Activated CD4-positive, alpha-beta T cell treated with anti-CD3 and anti-CD28 coated beads, Interleukin-2, amount 50 U/mL, for 1 hour (primary cell): ENCODE results near the gene TBX21.

Experiments used
- DNase-seq: peaks from one replicate; pipeline ENCODE4 v3.0.0-alpha.2; 2020

Gene TBX21

DNA sequence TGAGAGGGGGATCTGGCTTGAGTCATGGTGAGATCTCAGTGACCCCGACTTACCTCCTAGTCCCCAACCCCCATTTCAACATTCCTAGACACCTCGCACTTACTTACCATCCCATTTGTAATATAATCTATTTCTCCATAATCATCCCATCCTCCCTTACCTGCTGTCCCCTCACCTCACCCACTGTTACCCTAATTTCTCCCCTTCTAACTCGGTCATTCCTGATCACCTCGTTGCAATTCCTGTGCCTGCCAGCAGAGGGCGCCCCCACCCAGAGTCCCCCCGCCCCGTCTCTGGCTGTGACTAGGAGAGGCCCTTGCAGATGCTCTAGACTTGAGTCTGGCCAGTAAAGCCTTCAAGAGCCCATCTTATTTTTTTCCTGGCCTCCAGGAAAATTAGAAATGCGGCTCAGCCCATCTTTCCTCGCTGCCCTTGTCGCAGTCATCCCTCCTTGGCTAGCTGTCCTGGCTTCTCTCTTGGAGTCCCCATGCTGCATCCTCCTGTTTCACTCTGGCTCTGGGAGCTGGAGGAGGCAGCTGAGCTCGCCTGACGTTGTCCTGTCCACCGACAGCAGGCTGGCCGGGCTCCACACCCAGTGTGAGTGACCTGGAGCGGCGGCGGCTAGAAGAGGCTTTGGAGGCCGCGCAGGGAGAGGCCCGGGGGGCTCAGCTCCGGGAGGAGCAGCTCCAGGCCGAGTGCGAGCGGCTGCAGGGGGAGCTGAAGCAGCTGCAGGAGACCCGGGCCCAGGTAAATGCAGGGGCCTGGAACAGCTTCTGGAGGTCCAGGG is 34.1 kb upstream of the TBX21 start:
- DNase-seq = peak; percentile 82

DNA sequence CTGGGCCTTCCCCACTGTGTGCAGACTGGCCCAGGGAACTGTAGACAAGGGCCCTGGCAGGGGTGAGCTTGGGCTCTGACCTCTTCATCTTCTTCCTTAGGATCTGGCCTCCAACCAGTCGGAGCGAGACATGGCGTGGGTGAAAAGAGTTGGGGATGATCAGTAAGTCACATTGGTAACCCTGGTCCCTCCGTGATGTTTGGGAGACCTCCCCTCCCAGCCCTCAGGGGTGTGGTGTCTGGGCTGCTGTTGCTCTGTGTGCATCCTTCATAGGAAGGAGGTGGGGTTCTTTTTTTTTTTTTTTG is 33.5 kb upstream of the TBX21 start:
- no peak for DNase-seq

DNA sequence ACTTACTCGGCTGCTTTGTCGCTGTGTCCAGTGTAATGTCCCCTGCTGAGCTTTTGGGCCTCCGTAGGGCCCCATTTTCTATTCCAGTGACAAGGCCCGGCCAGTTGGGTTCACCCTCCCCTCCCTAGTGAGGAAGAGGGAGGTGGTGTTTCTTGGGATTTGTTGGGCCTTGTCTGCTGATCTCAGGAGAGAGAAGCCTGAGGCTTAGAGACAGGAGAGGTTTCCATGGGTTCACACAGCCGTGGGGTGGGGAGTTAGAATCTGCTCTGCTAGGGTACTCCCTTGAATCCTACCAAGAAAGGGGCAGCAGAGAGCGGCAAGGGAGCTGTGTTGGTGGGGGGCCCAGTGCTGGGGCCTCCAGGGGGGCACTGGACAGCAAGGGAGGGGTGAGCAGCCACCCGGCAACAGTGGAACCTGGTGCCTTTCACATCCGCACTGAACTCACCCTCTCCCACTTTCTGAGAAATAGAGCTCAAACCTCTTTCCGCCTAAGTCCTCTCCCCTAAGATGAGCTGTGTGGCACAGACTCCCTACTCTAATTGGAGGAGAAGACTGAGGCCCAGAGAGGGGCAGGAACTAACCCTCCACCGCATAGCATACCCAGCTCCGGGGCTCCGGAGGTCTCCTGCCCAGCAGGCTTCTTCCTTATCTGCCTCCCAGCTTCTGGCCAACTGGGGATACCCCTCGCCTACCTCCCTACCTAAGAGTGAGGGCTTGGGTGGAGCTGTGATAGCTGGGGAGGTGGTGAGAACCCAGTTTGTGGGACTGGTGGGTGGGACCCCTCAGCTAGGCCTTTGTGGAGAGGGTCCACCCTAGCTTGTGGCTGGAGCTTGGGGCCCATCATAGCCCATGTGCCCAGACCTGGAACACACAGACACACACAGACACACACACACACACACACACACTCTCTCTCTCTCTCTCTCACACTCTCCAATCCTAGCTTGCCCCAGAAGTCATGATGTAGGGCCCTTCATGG is 32.3 kb upstream of the TBX21 start:
- DNase-seq = no peak

DNA sequence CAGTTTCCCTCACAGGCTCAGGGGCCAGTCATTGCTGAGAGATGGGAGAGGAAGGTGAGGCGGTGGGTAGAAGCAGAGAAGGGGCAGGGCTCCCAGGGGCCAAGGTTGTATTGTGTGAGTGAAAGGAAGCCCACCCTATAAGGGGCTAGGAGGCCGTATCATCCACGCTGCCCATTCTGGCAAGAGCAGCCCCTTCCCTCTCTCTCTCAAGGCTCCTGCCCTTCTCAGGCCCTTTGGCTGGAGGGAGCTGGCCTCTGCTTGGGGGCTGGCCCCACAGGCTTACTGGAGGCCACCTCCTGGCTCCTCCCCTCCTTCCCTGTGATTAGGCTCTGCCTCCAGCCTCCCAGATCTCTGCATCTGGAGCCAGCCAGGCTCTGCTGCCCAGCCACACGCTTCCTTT is 31.4 kb upstream of the TBX21 start:
- no peak for DNase-seq

DNA sequence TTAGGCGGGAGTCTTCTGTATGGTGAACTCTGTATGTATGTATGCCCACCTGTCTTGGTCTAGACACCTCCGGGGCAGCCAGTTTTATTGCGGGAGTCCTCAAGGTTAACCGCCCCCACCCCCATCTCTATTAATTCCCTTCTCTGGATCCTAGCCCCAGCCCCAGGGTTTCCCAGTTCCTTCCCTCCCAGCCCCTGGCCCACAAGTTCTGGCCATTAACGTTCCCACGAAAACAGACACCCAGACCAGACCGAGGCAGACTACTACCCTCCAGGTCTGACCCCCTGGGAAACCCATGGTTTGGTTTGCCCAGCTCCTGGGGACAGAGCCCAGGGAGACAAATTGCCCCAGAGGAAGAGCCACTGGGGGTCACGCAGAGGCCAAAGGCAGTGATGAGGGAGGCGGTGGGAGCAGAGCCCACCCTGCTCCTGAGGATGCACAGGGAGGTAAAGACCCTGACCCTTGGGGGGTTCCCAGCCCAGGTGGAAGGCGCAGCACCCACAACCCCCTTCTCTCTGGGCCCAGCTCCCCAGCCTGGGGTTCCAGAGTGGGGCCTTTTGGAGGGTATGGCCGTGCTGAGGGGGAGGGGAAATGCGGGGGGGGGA is 30.5 kb upstream of the TBX21 start:
- no peak for DNase-seq

DNA sequence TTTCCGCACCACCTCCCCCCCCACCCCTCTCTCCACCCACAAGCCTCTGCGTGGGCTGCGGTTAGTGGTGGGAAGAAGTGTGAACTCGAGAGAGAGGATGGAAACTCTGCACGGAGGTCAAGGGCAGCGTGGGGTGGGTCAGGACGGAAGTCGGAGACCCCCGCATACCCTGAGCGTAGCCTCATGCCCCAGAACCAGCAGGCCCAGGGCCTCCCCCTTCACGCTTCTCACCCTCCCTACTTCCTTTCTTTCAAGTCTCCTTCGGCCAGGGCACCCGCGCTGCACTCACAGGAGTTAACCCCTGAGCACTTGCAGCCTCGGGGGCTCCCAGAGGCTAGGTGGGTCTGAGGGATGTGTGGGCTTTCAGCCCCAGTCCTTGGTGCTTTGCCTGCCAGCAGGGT is 29.8 kb upstream of the TBX21 start:
- peak; percentile 23 for DNase-seq

DNA sequence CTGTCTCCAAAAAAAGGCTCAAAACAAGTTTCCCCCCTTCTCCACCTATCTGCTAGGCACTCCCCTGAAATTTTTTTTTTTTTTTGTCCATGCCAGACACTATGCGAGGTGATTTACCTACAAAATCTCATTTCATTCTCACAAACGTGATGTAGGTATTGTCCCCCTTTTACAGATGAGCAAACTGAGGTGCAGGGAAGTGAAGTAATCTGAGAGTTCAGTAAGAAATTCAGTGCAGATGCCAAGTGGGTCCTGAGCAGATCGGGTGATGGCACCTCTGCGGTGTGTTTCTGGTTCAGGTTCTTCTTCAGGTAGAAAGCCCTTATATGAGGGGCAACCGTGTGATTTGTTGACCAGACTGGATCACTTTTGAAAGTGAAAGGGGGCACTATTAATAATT is 29.4 kb upstream of the TBX21 start:
- DNase-seq = no peak

DNA sequence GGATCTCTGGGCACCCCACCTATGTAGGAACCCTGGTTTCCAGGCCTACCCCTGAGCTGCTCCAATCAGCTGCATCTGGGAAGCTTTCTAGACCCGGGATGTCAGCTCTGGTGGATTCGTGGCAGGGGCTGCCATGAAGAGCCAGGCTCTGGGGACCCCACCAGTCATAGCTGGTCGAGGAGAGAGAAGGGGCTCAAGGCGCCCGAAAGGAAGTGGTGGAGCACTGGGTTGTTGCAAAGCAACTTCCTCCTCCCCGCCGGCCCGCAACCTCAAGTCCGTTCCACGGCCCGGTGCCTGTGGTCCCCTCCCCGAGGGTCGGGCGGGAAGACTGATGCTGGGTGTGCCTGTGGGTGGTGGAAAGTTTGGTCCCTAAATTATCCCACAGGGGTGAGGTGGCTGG is 28.9 kb upstream of the TBX21 start:
- DNase-seq = no peak

DNA sequence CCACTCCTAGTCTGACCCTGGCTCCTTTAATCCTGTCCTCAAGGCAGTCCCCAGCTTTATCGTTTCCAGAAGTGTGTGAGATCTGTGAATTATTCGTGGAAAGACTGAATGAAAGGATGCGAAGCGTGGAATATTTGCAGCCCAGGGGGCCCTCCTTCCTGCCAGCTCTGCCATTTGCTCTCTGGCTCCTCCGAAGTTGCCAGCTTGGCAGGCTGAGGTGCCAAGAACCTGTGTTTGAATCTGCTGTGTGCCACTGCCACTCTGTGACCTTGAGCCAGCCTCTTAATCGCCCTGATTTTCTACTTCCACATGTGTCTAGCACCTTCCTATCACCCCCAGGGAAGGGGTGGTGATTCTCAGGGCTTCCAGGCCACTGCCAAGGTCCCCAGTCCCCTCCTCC is 28.3 kb upstream of the TBX21 start:
- no peak for DNase-seq

DNA sequence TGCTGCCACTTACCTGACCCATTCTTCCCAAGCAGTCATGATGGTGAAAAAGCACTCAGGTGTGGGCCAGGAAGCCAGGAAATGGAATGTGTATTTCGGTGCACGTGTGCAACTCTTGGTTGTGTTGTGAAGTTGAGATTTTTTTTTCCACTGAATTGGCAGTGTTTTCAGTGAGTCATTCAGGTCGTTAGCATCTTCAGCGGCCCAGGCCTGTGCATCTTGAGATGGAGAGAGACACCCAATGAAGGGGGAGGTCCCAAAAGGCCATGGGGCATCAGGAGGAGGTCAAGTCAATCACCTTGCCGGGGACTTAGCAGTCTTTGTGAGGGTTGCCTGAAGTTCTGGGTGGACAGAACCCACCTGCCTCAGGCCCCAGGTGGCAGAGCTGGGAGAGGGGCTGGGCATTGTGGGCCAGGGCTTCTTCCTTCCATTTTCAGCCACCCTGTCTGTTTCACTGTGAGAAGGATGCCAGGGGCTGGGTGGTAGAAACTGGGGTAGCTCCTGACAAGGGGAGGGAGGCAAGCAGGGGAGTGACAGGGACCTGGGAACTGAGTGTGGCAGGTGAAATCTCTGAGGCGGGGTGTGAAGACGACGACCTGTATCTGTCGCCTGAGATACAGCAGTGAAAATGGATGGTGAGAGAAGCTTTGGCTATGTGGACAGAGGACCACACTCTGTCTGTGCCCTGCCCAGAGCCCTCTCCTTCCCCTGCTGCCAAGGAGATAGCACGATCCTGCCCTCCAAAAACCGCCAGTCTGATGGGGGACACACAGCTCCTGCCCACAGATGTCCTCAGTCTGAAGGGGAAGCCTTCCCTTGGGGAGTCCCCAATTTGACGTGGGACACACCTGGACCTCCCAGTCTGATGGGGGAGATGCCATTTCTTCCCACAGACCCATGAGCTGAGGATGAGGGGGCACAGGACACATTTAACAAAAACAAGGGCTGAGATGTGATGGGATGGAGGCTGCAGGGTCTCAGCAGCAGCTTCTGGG is 27.2 kb upstream of the TBX21 start:
- DNase-seq = peak; percentile 37

DNA sequence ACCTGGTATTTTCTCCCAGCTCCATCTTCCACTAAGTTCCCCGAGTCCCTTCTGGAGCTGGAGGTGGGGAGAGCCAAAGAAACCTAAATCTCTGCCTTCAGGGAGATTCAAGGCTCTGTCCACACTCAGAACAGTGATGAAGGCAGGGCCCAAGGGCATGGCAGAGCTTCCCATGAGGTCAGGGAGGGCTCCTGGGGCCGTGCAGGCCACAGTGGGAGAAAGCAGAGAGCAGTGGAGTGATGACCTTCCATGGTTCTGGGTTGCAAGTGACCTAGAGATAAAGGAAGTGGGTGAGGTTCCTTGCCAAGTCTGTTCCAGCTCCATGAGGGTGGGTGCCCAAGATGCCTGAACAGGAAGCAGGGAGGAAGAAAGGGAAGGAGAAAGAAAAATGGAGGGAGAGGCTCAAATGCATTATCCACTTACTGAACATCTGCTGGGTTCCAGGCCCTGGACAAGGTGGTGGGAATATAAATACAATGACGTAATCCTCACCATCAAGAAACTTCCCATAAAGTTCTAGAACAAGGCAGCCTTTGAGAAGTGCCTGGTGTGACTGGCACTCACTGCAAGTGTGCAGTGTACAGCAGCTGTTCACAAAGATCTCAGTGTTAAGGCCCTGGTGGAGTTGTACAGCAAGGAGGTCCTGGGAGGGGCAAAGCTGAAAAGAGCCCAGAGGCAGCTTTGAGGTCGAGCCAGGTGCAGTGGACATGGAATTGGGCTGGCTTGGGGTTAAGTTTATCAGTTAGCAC is 25.8 kb upstream of the TBX21 start:
- DNase-seq = no peak

DNA sequence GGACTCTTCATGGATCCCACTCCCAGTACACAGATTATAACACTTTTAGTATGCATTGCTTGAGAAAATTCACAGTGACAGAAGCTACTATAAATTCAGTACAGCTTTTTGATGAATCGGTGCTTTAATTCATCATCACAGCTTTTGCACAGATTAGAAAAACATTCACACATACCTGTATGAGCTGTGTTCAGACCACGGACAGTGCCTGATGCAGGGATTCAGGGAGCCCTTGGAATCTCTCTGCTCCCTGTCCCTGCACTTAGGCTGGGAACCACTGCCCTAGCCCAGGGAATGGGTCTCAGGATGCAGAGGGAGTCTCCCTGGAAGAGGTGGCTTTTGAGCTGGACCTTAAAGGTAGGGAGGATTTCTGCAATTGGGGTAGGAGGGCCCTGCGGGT is 25.2 kb upstream of the TBX21 start:
- no peak for DNase-seq

DNA sequence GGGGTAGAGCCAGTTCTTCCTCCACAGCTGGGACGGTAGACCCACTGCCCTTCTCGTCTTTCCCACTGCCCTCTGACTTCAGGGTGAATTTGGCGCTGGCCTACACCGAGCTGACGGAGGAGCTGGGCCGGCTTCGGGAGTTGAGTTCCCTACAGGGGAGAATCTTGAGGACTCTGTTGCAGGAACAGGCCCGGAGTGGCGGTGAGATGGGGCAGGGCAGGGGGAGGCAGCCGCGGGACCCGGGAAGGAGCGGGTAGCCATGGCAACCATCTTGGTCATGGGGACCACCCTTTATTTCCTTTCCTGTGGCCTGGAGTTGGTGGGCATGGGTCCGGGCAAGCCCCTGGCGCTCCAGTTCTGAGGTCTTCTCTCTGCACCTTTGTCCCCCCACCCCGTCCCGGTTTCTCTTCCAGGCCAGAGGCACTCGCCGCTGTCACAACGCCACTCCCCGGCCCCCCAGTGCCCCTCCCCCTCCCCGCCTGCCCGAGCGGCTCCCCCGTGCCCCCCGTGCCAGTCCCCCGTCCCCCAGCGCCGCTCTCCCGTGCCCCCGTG is 24.6 kb upstream of the TBX21 start:
- DNase-seq = no peak

DNA sequence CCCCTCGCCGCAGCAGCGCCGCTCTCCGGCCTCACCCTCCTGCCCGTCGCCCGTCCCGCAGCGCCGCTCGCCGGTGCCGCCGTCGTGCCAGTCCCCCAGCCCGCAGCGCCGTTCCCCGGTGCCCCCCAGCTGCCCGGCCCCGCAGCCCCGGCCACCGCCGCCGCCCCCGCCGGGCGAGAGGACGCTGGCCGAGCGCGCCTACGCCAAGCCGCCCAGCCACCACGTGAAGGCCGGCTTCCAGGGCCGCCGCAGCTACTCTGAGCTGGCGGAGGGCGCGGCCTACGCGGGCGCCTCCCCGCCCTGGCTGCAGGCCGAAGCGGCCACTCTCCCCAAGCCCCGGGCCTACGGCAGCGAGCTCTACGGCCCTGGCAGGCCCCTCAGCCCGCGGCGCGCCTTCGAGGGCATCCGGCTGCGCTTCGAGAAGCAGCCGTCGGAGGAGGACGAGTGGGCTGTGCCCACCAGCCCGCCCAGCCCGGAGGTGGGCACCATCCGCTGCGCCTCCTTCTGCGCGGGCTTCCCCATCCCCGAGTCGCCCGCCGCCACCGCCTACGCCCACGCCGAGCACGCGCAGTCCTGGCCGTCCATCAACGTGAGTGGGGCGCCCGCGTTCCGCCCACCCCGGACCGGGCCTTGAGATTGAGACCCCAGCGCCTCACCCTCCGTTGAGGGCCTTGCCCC is 24.0 kb upstream of the TBX21 start:
- no peak for DNase-seq

DNA sequence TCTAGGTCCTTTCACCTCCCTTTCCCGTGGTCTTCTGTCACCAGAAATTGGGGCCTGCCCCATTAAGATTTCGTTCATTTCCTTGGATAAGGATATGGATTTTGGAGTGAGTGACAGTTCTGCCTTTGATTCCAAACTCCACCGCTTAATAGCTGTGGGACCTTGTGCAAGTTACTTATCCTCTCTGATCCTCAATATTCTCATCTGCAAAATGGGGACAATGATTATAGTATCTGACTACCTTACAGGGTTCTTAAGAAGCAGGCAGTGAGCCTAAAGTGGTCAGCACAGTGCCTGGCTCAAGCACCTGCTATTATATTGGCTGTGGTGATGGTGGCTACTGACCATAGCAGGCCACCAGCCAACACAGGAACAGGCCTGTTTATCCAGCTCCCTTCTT is 23.4 kb upstream of the TBX21 start:
- no peak for DNase-seq

DNA sequence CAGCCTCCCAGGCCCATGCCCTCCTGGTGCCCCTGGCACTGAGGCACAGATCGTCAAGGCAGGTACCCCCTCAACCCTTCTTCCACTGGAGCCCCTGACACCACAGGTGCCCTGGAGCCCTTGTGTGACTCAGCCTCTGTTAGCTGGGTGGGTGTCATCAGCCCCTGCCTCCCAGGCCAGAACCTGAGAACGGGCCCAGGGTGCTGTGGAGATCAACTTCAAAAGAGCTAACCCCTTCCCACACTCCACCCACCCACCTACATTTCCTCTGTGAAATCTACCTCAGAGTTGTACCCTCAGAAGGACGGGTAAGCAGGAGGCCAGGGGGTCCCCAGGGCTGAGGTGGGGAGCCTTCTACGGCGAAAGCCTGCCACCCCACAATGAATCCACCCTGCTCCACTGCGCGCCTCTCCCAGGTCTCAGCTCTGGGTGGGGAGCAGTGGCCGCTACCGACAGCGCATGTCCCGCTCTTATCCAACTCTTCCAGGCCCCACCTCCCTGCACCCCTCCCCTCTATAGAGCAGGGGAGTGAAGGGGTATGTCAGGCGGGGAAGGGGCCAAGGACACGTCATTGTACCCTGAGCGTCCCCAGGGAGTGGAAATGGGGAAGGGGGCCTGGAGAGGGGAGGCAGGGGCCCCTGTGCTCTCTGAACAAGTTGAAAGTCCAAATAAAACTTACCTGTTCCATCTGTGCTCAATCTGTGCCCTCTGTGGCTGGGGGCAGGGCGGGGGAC is 21.5 kb upstream of the TBX21 start:
- no peak for DNase-seq

DNA sequence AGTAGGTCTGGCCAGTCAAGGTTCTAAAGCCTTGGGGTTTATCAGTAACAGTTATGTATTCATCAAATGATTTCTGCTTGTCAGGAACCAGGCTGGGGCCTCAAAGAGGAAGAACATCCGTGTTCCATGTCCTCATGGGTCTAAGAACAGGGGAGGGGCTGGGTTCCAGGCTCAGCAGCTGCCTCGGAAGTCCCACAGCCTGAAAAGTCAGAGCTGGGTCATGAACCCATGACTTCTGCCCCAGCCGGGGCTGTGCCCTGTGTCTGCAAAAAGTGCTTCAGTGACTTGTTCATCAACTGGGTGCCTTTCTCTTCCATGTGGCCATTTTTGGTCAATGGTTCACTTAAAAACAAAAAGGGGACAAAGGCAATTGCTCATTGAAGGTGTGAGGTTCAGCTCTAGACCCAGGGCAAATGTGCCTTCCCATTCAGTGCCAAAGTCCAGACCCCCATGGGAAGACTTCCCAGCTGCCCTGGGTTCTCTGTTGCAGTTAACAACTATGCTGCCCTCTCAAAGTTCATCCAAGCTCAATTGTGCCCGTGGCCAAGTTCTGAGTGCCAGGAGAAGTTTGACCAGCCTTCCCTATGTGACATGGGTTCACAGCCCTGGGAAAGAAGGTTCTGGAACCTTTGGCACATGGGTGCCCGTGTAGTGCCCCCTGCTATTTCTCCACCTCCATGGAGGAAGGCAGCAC is 20.6 kb upstream of the TBX21 start:
- DNase-seq = no peak

DNA sequence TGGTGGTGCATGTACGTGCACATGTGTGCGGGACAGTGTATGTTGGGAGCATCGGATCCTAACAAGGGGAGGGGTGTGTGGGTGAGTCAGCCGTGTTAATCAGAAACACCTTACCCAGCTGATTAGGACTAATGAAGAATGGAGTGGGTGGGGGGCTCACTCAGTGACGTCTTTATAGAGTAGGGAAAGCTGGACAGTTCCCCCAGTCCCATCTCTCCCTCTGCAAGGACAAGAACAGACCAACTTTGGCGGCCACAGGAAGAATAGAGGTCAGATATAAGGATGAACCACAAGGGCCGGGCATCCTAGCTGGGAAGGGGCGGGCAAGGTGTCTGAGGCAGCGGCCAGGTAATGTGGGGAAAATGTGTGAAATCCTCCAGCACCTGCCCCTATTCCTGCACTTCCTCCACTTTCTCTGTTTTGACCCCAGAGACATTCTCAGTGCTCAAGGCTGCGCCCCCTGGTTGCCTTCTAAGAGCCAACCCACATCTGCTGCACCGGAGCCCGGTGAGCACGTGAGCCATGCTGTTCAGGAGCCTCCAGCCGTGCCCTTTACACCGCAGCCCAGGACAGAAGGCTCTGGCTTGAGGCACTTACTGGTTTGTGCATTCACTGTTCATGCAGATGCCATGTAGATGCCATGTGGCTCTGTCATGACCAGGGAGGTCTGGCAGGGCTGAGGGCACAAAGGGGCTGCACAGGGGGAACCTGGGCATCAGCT is 18.9 kb upstream of the TBX21 start:
- no peak for DNase-seq
